GM12878 (cell line): ENCODE results near the gene KIFC1. TPM values are rescaled to one million over a fixed set of nuclear protein-coding genes. Genes with fewer than 3 reads are reported as not detected.

Experiments used
- ATAC-seq: fragments of 200-7000 bp; cut with Tn5 transposase; 3 replicates; pipeline ENCODE4 v1.9.1; 2020; ENCODE audit warnings: mild to moderate bottlenecking, moderate library complexity
- BruUV-seq: library from RNA; stranded (reverse); fragments of 400-500 nt; replicated peaks from 2 replicates; lab custom pipeline; 2021; lab: Mats Ljungman, UMichigan
- CTCF ChIA-PET: fragments of 300-600 bp; sonication (Branson Sonifier 250); formaldehyde crosslinking; extraction: SDS; loops from one replicate; lab custom pipeline; 2021; ENCODE audit warnings: inconsistent platforms; lab: Yijun Ruan, JAX
- POLR2A ChIA-PET: fragments of 350-600 bp; formaldehyde crosslinking; extraction: SDS; loops from one replicate; lab custom pipeline; 2021; ENCODE audit warnings: inconsistent platforms; lab: Charles Lee
- RAD21 ChIA-PET: fragments of 300-600 bp; sonication (Branson Sonifier 250); formaldehyde crosslinking; loops from one replicate; lab custom pipeline; 2023; ENCODE audit warnings: antibody characterized with exemption; ENCODE audit not compliant: unreplicated experiment; lab: Charles Lee
- SMC1A ChIA-PET: fragments of 300-600 bp; sonication (Branson Sonifier 250); formaldehyde crosslinking; loops from one replicate; lab custom pipeline; 2023; ENCODE audit not compliant: unreplicated experiment, uncharacterized antibody; lab: Charles Lee
- DNase-seq: peaks from one replicate; pipeline ENCODE4 v3.0.0-alpha.2; 2011; ENCODE audit warnings: low read depth, low spot score
- FAIRE-seq: peaks from 3 replicates; lab custom pipeline; 2011; peaks lifted over from hg19 to GRCh38; lab: Jason Lieb, UNC
- H2AFZ ChIP-seq: 2 replicates; pipeline ENCODE4 v1.6.0; 2011; ENCODE audit warnings: low read depth, low read length, control low read depth; ENCODE audit not compliant: control insufficient read depth
- H3K27ac ChIP-seq: 2 replicates; pipeline ENCODE4 v1.5.1; 2011; ENCODE audit warnings: control low read depth; ENCODE audit not compliant: control insufficient read depth, insufficient read depth
- H3K27me3 ChIP-seq, 2 experiments: replicated peaks in 1 of 2; 2 replicates each; pipeline versions ENCODE4 v1.6.0 to v1.6.1; 2011; ENCODE audit warnings: low read length in 1 of 2; ENCODE audit not compliant: control insufficient read depth in 2 of 2, insufficient read depth in 2 of 2
- H3K36me3 ChIP-seq, 2 experiments: 2 replicates each; pipeline ENCODE4 v1.5.1; 2011; ENCODE audit warnings: low read length in 1 of 2; ENCODE audit not compliant: control insufficient read depth in 2 of 2, insufficient read depth in 2 of 2
- H3K4me1 ChIP-seq: 2 replicates; pipeline ENCODE4 v1.6.1; 2011; ENCODE audit warnings: mild to moderate bottlenecking, low read length, moderate library complexity, mixed read lengths; ENCODE audit not compliant: control insufficient read depth, insufficient read depth
- H3K4me2 ChIP-seq: 2 replicates; pipeline ENCODE4 v1.6.0; 2011; ENCODE audit warnings: control low read depth; ENCODE audit not compliant: control insufficient read depth, insufficient read depth
- H3K4me3 ChIP-seq: fragments of 200-600 bp; sonication (generic); 2 replicates; pipeline ENCODE4 v1.5.1; 2016
- H3K79me2 ChIP-seq: 2 replicates; pipeline ENCODE4 v1.6.0; 2011; ENCODE audit warnings: low read length; ENCODE audit not compliant: control insufficient read depth, insufficient read depth
- H3K9ac ChIP-seq: 2 replicates; pipeline ENCODE4 v1.8.0; 2011; ENCODE audit warnings: low read length, control low read depth, mixed read lengths; ENCODE audit not compliant: control insufficient read depth, insufficient read depth
- H3K9me3 ChIP-seq: replicated peaks from 3 replicates; pipeline ENCODE4 v1.5.1; 2011; ENCODE audit warnings: mild to moderate bottlenecking, low read length; ENCODE audit not compliant: control insufficient read depth, insufficient read depth
- H4K20me1 ChIP-seq: 2 replicates; pipeline ENCODE4 v1.6.0; 2011; ENCODE audit not compliant: control insufficient read depth, insufficient read depth
- ATF7 ChIP-seq: fragments of 450-650 bp; IDR thresholded peaks from 2 replicates; pipeline ENCODE4 v1.6.1; 2016; ENCODE audit warnings: low read depth, mild to moderate bottlenecking
- EP300 ChIP-seq, 2 experiments: fragments of 150-350 bp in 1 of 2; IDR thresholded peaks; 2 replicates each; pipeline ENCODE4 v1.6.1; 2011 to 2012; ENCODE audit warnings: low read depth in 2 of 2, low read length in 2 of 2, borderline replicate concordance in 1 of 2, improper control_type of control experiment in 1 of 2, inconsistent platforms in 1 of 2; ENCODE audit not compliant: control insufficient read depth in 1 of 2
- MEF2A ChIP-seq: IDR thresholded peaks from 2 replicates; pipeline ENCODE4 v1.6.1; 2011; ENCODE audit warnings: low read depth, mild to moderate bottlenecking, low read length, moderate library complexity; ENCODE audit not compliant: insufficient read depth
- SREBF1 ChIP-seq: IDR thresholded peaks from 2 replicates; pipeline ENCODE4 v1.6.1; 2012; ENCODE audit warnings: mild to moderate bottlenecking, low read length
- SUPT20H ChIP-seq: IDR thresholded peaks from 2 replicates; pipeline ENCODE4 v1.6.1; 2011; ENCODE audit warnings: low read depth, mild to moderate bottlenecking, low read length, moderate library complexity, borderline replicate concordance; ENCODE audit not compliant: control insufficient read depth
- TAF1 ChIP-seq: IDR thresholded peaks from 2 replicates; pipeline ENCODE4 v1.6.1; 2011; ENCODE audit warnings: mild to moderate bottlenecking, low read depth, low read length, borderline replicate concordance
- ZNF24 ChIP-seq: fragments of 450-650 bp; IDR thresholded peaks from 2 replicates; pipeline ENCODE4 v1.6.1; 2017; ENCODE audit warnings: antibody characterized with exemption, mild to moderate bottlenecking
- WGBS: methylation state at CpG from one replicate; pipeline ENCODE4 v1.1.6; 2016; ENCODE audit warnings: low lambda C conversion rate; ENCODE audit not compliant: insufficient replicate concordance, insufficient coverage; ENCODE audit errors: missing lambda C conversion rate; 5-methylcytosine and 5-hydroxymethylcytosine counted together
- in situ Hi-C: fragments of 300-500 bp; cut with MboI; formaldehyde crosslinking; loops from 9 replicates; pipeline ENCODE4 v1.14.3; 2018; ENCODE audit warnings: mixed read lengths
- intact Hi-C: fragments of 100-400 bp; cut with micrococcal nuclease; formaldehyde crosslinking; loops from one replicate; pipeline ENCODE4 v1.14.2; 2022; ENCODE audit not compliant: unreplicated experiment
- polyA plus RNA-seq, 11 experiments: library from polyadenylated mRNA; depleted of rRNA in 4 of 11; unstranded in 6 of 11; stranded (reverse) in 5 of 11; fragments of >200 nt; fragmentation: Nextera tagmentation in 4 of 11; fragmentation: Illumina TruSeq in 1 of 11; extraction: Ambion mirVana in 4 of 11; extraction: Trizol in 1 of 11; gene quantifications; 1 replicate in 1 of 11; 2 replicates in 10 of 11; pipeline versions ENCODE4 v1.2.1 to v1.2.3, GENCODE V29; 2011 to 2016; ENCODE audit warnings: inconsistent platforms in 2 of 11, missing spikeins in 2 of 11, low read depth in 1 of 11
- total RNA-seq, 4 experiments: library from RNA; depleted of rRNA in 3 of 4; stranded (reverse); fragments of >200 nt in 3 of 4; fragmentation: Illumina TruSeq in 1 of 4; extraction: Trizol in 1 of 4; gene quantifications; 2 replicates each; pipeline versions ENCODE4 v1.2.1 to v1.2.3, GENCODE V29; 2013 to 2021
- TF ChIP-seq, protein P1 (sequence below): IDR thresholded peaks from 2 replicates; pipeline ENCODE4 v1.6.1; 2012; ENCODE audit warnings: improper control_type of control experiment, low read depth, low read length; ENCODE audit not compliant: insufficient replicate concordance
- TF ChIP-seq, protein P2 (sequence below): fragments of 450-650 bp; IDR thresholded peaks from 2 replicates; pipeline ENCODE4 v1.6.1; 2016; ENCODE audit warnings: mild to moderate bottlenecking, moderate library complexity, borderline replicate concordance

Gene KIFC1
- total and polyA plus RNA-seq, 10 of the 15 experiments (the other 5 are each of a cell fraction or from before 2014, with no cell fraction given) = 1.8 to 87.4 (median 54.4) TPM

DNA sequence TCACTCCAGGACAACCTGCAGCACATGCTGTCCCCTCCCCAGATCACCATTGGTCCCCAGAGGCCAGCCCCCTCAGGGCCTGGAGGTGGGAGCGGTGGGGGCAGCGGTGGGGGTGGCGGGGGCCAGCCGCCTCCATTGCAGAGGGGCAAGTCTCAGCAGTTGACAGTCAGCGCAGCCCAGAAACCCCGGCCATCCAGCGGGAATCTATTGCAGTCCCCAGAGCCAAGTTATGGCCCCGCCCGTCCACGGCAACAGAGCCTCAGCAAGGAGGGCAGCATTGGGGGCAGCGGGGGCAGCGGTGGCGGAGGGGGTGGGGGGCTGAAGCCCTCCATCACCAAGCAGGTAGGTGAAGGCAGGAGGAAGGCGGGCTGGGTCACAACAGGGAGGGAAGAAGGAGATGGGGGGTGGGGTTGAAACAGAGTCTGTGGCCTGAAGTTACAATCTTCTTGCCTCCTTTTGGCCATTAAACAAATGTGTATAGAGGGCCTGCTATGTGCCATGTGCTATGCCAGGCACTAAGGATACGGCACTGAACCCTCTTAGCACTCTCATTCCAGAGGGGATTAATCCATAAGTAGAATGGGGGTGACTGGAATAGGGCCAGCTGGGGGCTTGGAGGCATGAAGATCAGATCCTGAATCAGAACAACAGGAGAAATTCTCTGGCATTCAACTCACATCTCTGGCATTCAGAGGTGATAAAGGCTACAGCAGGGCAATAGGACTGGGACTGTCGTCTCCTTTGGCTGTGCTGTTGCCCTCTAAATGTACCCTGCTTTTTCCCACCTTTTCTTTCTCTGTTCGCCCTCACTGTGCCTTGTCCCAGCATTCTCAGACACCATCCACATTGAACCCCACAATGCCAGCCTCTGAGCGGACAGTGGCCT lies 52.2 kb downstream of the KIFC1 start:
- no peaks in the 10 kb centered on the region for H3K4me1 ChIP-seq
- no peak overlapping the region for H3K9ac ChIP-seq
- ChIA-PET RAD21 (interaction anchor here (0.7 kb wide), 1 partner anchor 12 kb away, joined by 5 read pairs; no protein-coding TSS in a partner anchor), CTCF (no interaction called here), POLR2A (no interaction called here), SMC1A (no interaction called here)
- no peak overlapping the region for H2AFZ ChIP-seq
- H3K4me2 ChIP-seq = no peak overlapping the region
- H3K4me3 ChIP-seq = no peak overlapping the region
- no peaks in the 10 kb centered on the region for H3K9me3 ChIP-seq
- H4K20me1 ChIP-seq = no peaks in the 10 kb centered on the region; the same call in 1 of the 2 replicates
- in situ Hi-C loops = no loop called here
- WGBS = 94% methylated on average over 11 of the region's 18 CpGs
- H3K27me3 ChIP-seq = no peaks in the 10 kb centered on the region
- no peak overlapping the region for H3K27ac ChIP-seq
- intact Hi-C loops = no loop called here
- H3K79me2 ChIP-seq = no peaks in the 10 kb centered on the region
- peaks cover 2 to 9% of the 10 kb centered on the region in 2 experiments; a peak in 3 of 4 replicates for H3K36me3 ChIP-seq
- ATAC-seq (no peak), DNase-seq (no peak), FAIRE-seq (no peak)
- BruUV-seq = no TSS peak
- TF ChIP-seq SUPT20H = no peak
- no peak for TF ChIP-seq MEF2A
- no peak for TF ChIP-seq TAF1
- TF ChIP-seq, protein P1, sequence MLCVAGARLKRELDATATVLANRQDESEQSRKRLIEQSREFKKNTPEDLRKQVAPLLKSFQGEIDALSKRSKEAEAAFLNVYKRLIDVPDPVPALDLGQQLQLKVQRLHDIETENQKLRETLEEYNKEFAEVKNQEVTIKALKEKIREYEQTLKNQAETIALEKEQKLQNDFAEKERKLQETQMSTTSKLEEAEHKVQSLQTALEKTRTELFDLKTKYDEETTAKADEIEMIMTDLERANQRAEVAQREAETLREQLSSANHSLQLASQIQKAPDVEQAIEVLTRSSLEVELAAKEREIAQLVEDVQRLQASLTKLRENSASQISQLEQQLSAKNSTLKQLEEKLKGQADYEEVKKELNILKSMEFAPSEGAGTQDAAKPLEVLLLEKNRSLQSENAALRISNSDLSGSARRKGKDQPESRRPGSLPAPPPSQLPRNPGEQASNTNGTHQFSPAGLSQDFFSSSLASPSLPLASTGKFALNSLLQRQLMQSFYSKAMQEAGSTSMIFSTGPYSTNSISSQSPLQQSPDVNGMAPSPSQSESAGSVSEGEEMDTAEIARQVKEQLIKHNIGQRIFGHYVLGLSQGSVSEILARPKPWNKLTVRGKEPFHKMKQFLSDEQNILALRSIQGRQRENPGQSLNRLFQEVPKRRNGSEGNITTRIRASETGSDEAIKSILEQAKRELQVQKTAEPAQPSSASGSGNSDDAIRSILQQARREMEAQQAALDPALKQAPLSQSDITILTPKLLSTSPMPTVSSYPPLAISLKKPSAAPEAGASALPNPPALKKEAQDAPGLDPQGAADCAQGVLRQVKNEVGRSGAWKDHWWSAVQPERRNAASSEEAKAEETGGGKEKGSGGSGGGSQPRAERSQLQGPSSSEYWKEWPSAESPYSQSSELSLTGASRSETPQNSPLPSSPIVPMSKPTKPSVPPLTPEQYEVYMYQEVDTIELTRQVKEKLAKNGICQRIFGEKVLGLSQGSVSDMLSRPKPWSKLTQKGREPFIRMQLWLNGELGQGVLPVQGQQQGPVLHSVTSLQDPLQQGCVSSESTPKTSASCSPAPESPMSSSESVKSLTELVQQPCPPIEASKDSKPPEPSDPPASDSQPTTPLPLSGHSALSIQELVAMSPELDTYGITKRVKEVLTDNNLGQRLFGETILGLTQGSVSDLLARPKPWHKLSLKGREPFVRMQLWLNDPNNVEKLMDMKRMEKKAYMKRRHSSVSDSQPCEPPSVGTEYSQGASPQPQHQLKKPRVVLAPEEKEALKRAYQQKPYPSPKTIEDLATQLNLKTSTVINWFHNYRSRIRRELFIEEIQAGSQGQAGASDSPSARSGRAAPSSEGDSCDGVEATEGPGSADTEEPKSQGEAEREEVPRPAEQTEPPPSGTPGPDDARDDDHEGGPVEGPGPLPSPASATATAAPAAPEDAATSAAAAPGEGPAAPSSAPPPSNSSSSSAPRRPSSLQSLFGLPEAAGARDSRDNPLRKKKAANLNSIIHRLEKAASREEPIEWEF = no peak
- TF ChIP-seq ZNF24 = no peak
- TF ChIP-seq, protein P2, sequence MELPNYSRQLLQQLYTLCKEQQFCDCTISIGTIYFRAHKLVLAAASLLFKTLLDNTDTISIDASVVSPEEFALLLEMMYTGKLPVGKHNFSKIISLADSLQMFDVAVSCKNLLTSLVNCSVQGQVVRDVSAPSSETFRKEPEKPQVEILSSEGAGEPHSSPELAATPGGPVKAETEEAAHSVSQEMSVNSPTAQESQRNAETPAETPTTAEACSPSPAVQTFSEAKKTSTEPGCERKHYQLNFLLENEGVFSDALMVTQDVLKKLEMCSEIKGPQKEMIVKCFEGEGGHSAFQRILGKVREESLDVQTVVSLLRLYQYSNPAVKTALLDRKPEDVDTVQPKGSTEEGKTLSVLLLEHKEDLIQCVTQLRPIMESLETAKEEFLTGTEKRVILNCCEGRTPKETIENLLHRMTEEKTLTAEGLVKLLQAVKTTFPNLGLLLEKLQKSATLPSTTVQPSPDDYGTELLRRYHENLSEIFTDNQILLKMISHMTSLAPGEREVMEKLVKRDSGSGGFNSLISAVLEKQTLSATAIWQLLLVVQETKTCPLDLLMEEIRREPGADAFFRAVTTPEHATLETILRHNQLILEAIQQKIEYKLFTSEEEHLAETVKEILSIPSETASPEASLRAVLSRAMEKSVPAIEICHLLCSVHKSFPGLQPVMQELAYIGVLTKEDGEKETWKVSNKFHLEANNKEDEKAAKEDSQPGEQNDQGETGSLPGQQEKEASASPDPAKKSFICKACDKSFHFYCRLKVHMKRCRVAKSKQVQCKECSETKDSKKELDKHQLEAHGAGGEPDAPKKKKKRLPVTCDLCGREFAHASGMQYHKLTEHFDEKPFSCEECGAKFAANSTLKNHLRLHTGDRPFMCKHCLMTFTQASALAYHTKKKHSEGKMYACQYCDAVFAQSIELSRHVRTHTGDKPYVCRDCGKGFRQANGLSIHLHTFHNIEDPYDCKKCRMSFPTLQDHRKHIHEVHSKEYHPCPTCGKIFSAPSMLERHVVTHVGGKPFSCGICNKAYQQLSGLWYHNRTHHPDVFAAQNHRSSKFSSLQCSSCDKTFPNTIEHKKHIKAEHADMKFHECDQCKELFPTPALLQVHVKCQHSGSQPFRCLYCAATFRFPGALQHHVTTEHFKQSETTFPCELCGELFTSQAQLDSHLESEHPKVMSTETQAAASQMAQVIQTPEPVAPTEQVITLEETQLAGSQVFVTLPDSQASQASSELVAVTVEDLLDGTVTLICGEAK = no peak
- no peak for TF ChIP-seq SREBF1
- TF ChIP-seq EP300 (IDR thresholded peaks at IDR 0.05; ENCODE audit: borderline replicate concordance in 1 of 2, control insufficient read depth in 1 of 2, low read depth in 2 of 2, low read length in 2 of 2) = no peak
- TF ChIP-seq ATF7 = no peak
